Measurements from ENCODE around the gene LTBP1.

Gene LTBP1

DNA sequence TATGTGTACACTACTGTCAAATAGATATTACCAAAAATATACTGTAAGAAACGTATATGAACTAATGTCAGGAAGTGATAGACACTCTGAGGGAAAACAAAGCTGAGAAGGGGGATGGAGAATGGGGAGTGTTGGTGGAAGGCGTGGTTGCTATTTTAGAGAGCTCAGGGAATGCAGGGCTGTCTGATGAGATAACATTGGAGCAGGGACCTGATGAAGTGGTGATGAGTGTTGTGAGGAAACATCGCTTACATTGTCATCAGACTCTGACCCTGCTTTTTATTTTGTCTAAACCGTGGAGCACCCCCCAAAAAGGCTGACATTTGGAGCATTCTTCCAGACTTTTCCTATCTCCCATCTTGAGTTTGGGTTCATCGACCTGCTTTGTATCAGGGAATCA lies 194.7 kb downstream of the LTBP1 start:
- H3K4me3 ChIP-seq (ENCODE audit: low read depth, low read length) = no peak overlapping the region
- no peak for DNase-seq (ENCODE audit: low read depth, low spot score)
- in situ Hi-C loops (cut with HindIII; ENCODE audit: low sequenced_read_pairs) = no loop called here
- TF ChIP-seq, protein P1, sequence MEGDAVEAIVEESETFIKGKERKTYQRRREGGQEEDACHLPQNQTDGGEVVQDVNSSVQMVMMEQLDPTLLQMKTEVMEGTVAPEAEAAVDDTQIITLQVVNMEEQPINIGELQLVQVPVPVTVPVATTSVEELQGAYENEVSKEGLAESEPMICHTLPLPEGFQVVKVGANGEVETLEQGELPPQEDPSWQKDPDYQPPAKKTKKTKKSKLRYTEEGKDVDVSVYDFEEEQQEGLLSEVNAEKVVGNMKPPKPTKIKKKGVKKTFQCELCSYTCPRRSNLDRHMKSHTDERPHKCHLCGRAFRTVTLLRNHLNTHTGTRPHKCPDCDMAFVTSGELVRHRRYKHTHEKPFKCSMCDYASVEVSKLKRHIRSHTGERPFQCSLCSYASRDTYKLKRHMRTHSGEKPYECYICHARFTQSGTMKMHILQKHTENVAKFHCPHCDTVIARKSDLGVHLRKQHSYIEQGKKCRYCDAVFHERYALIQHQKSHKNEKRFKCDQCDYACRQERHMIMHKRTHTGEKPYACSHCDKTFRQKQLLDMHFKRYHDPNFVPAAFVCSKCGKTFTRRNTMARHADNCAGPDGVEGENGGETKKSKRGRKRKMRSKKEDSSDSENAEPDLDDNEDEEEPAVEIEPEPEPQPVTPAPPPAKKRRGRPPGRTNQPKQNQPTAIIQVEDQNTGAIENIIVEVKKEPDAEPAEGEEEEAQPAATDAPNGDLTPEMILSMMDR (IDR thresholded peaks at IDR 0.05; ENCODE audit: low read depth, low read length) = no peak

DNA sequence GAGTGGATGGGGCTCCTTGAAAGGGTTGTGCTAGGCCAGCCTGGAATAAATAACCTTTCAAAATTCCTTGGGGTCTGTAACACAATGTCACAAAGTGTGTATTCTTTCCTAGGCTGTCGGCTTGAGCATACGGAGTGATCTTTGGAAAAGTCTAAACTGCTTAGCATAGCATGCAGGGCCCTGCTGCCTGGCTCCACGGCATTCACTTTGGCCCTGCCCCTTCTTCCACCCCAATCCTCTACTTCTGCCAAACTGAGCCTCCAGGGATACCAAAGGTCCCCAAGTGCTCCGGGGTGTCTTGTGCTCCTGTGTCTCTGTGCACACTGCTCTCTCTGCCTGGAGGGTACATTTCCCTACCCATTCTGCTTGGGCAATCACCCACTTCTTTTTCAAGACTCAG lies 196.1 kb downstream of the LTBP1 start:
- no peak for DNase-seq (ENCODE audit: low read depth, low spot score)
- TF ChIP-seq, protein P1 (IDR thresholded peaks at IDR 0.05; ENCODE audit: low read depth, low read length) = no peak
- in situ Hi-C loops (cut with HindIII; ENCODE audit: low sequenced_read_pairs) = no loop called here
- no peak overlapping the region for H3K4me3 ChIP-seq (ENCODE audit: low read depth, low read length)

DNA sequence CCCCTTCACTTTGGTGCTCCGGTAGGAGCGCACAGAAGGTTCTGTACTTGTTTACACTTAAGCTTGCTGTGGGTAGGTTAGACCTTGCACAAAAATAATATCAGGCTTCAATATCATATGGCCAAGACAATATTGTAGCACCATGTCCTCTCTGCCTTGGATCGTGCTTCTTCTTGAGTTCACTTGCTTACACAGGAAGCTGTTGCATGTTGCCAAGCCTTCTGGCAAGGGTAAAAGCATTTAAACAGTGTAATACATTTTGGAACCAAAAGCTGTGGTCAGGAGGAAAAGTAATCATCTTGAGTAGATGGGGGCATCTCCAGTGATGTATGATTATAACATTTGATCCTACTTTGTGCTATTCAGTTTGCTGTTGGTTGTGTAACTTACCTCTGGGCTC lies 197.5 kb downstream of the LTBP1 start:
- TF ChIP-seq, protein P1 (IDR thresholded peaks at IDR 0.05; ENCODE audit: low read depth, low read length) = no peak
- no peak for DNase-seq (ENCODE audit: low read depth, low spot score)
- H3K4me3 ChIP-seq (ENCODE audit: low read depth, low read length) = no peak overlapping the region
- in situ Hi-C loops (cut with HindIII; ENCODE audit: low sequenced_read_pairs) = no loop called here

DNA sequence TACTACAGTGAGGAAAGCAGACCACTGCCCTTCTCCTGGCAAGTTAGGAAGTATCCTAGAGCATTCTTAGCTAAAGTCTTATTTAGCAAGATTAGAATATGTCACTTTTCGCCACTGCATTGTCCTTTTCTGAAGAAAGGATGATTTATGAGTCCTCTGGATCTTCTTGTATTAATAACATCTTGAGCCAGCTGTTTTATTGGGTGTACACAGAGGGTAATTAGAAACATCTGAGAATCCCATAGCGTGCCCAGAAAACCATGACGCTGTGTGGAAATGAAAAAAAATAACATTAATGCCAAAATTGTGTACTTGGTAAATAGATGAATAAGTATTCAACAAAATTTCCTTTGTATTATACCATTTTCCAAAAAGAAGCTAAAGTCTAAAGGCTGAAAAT lies 198.7 kb downstream of the LTBP1 start:
- TF ChIP-seq, protein P1 (IDR thresholded peaks at IDR 0.05; ENCODE audit: low read depth, low read length) = no peak
- in situ Hi-C loops (cut with HindIII; ENCODE audit: low sequenced_read_pairs) = no loop called here
- no peak overlapping the region for H3K4me3 ChIP-seq (ENCODE audit: low read depth, low read length)
- DNase-seq (ENCODE audit: low read depth, low spot score) = no peak

DNA sequence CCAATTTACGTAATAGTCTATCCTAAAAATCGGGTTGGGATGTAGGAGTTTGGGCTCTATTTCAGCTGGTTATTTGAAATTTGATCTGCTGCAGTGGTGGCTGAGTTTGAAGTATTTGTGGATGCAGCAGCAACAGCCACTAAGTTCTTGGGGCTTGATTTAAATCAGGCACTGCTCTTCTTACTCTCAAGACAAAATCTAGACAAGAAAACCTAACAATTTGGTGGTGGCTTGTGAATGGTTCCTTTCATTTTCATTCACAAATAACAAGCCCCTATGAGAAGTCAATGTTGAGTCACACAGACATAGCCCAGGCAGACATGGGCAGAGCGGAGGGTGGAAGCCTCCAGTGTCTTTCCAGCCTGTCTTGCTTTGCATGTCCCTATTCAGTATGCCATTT lies 199.3 kb downstream of the LTBP1 start:
- in situ Hi-C loops (cut with HindIII; ENCODE audit: low sequenced_read_pairs) = no loop called here
- H3K4me3 ChIP-seq (ENCODE audit: low read depth, low read length) = no peak overlapping the region
- TF ChIP-seq, protein P1 (IDR thresholded peaks at IDR 0.05; ENCODE audit: low read depth, low read length) = no peak
- peak; percentile 65 for DNase-seq (ENCODE audit: low read depth, low spot score)

DNA sequence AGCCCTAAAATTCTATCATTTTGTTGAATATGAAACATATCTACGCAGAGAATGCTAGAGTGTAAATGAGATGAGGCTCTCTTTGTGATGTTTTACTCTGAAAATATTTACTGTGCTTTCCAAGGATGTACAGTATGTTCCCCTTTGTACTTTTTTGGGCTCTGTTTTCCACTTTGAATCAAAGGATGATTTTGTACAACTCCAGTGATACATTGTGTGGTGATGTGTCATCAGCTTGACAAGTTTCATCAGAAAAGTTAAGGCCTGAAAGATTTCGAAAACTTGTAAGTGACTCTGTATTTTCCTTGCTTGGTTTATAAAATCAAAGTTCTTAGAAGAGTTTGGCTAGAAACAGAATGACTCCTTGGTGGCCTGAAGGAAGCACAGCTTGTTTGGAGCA lies 206.3 kb downstream of the LTBP1 start:
- DNase-seq (ENCODE audit: low read depth, low spot score) = peak; percentile 78
- in situ Hi-C loops (cut with HindIII; ENCODE audit: low sequenced_read_pairs) = no loop called here
- TF ChIP-seq, protein P1 (IDR thresholded peaks at IDR 0.05; ENCODE audit: low read depth, low read length) = no peak
- H3K4me3 ChIP-seq (ENCODE audit: low read depth, low read length) = no peak overlapping the region

DNA sequence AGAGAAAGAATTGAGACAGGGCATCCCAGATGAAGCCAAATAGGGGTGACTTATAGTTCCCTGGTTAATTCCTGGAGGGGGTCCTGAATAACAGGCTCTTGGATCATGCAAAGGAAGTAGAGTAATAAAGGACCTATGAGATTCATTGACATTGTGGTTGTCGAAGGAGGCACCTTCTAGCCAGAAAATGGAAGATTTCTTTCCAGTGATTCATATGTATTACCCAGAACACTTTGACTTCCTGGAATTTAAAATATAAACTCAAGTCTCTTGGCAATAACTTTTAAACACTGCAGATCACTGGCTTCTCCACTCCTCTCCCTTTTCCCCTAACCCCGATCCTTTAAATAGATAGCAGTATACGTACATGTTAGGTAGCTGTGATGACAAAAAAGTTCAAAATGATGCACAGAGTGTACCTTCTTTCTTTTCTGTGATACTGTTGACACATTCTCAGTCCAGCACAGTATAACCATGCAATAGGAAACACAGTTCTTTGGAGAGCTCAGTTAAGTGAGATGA lies 211.8 kb downstream of the LTBP1 start:
- TF ChIP-seq, protein P1 (IDR thresholded peaks at IDR 0.05; ENCODE audit: low read depth, low read length) = no peak
- DNase-seq (ENCODE audit: low read depth, low spot score) = peak; percentile 93
- in situ Hi-C loops (cut with HindIII; ENCODE audit: low sequenced_read_pairs) = no loop called here
- H3K4me3 ChIP-seq (ENCODE audit: low read depth, low read length) = no peak overlapping the region

Data from astrocyte of the spinal cord (primary cell).